ENCODE measurements around the gene ADPRHL1. TPM values are rescaled to one million over a fixed set of nuclear protein-coding genes. Genes with fewer than 3 reads are reported as not detected.
A peak's percentile ranks its signal among the peaks of the same experiment; 100 is the strongest.

The ADPRHL1 gene
- total RNA-seq, 1 donor from 2014 or later = 3.1 TPM

DNA sequence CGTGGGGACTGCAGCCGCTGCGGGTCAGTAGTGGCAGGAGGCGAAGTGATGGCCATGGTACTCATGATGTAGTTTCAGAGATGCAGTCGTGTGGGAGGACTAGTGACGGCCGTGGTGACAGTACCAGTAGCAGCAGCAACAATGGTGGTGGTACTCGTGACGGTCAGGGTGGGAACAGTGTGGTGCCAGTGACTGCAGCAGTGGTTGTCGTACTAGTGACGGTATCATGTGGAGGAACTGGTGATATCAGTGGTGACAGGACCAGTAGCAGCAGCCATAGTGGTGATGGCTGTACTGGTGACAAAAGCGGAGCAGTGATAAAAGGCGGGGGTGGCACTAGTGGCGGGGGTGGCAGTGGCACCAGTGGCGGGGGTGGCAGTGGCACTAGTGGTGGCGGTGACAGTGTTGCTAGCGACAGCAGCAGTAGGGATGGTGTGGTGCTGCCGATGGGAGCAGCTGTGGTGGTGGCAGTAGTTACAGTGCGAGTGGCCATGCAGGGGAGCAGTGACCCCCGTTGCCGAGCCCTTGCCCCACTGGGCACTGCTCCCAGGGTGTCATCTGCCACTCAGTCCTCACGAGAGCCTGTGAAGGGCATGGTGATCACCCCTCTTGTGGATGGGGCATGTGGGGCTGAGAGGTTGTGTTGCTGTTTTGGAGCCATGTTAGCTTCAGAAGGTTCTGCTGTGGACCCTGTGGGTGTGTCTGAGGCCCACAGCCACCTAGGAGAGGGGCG is 22.7 kb downstream of the ADPRHL1 start:
- no peak overlapping the region for H2AFZ ChIP-seq (ENCODE audit: low read depth, low read length)
- H3K36me3 Mint-ChIP-seq (ENCODE audit: low read depth, unreplicated experiment) = peaks cover 9% of the 10 kb centered on the region

DNA sequence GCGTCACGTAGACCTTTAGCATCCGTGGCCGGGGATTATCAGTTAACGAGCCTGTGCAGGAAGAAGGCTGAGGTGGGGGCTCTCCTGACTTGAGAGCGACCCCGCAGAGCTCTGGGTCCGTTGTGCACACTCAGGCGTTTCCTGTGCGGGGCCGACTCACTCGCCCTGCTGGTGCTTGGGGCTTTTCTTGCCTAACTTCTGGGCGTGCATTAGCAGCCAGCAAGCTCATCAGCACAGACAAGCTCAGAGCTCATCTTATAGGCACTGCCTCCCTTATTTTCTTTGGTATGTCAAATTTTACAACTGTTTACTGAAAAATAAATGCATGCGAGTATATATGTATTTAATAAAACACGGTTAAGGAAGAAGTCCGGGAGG is 23.7 kb downstream of the ADPRHL1 start:
- no peak for DNase-seq (ENCODE audit: low read depth)
- Histone ChIP-seq H3K9ac (ENCODE audit: low read length) (no peak overlapping the region), H2AFZ (ENCODE audit: low read depth, low read length) (no peak overlapping the region), H3K9me3 (ENCODE audit: insufficient read depth, low read depth, low read length) (no peaks in the 10 kb centered on the region), H3K36me3 (ENCODE audit: insufficient read depth, low read length) (no peaks in the 10 kb centered on the region), H3K79me2 (ENCODE audit: insufficient read depth, low read length) (no peaks in the 10 kb centered on the region), H3K4me1 (ENCODE audit: insufficient read depth, low read length) (no peaks in the 10 kb centered on the region), H4K20me1 (ENCODE audit: insufficient read depth, low read length) (no peaks in the 10 kb centered on the region), H3K27ac (ENCODE audit: low read depth, low read length) (no peak overlapping the region), H3K4me3 (ENCODE audit: insufficient read depth, low read depth, low read length) (no peak overlapping the region), H3K4me2 (ENCODE audit: low read length) (no peak overlapping the region), H3K27me3 (ENCODE audit: insufficient read depth, low read length) (no peaks in the 10 kb centered on the region)
- FAIRE-seq = no peak
- peaks cover 6% of the 10 kb centered on the region for H3K4me1 Mint-ChIP-seq (ENCODE audit: low read depth, unreplicated experiment)
- peaks cover 9% of the 10 kb centered on the region for H3K36me3 Mint-ChIP-seq (ENCODE audit: low read depth, unreplicated experiment)
- H3K27me3 Mint-ChIP-seq (ENCODE audit: low read depth, unreplicated experiment) = peaks cover 5% of the 10 kb centered on the region
- no peaks in the 10 kb centered on the region for H3K9me3 Mint-ChIP-seq (ENCODE audit: unreplicated experiment)
- H3K27ac Mint-ChIP-seq (ENCODE audit: unreplicated experiment) = peak overlapping the region; percentile 26
- H3K4me3 Mint-ChIP-seq (ENCODE audit: unreplicated experiment) = no peak overlapping the region
- TF ChIP-seq EZH2 (IDR thresholded peaks at IDR 0.05; ENCODE audit: insufficient read depth, low read length) = no peak

More for the DNA sequence above, 22.7 kb downstream of the ADPRHL1 start:
- Mint-ChIP-seq H3K4me1 (ENCODE audit: low read depth, unreplicated experiment) (peaks cover 6% of the 10 kb centered on the region), H3K4me3 (ENCODE audit: unreplicated experiment) (no peak overlapping the region), H3K9me3 (ENCODE audit: unreplicated experiment) (no peaks in the 10 kb centered on the region), H3K27me3 (ENCODE audit: low read depth, unreplicated experiment) (peaks cover 5% of the 10 kb centered on the region), H3K27ac (ENCODE audit: unreplicated experiment) (no peak overlapping the region)
- Histone ChIP-seq H3K9me3 (ENCODE audit: insufficient read depth, low read depth, low read length) (no peaks in the 10 kb centered on the region), H3K4me1 (ENCODE audit: insufficient read depth, low read length) (no peaks in the 10 kb centered on the region), H3K79me2 (ENCODE audit: insufficient read depth, low read length) (no peaks in the 10 kb centered on the region), H3K36me3 (ENCODE audit: insufficient read depth, low read length) (no peaks in the 10 kb centered on the region), H4K20me1 (ENCODE audit: insufficient read depth, low read length) (no peaks in the 10 kb centered on the region), H3K9ac (ENCODE audit: low read length) (no peak overlapping the region), H3K27ac (ENCODE audit: low read depth, low read length) (no peak overlapping the region), H3K4me3 (ENCODE audit: insufficient read depth, low read depth, low read length) (no peak overlapping the region), H3K4me2 (ENCODE audit: low read length) (no peak overlapping the region), H3K27me3 (ENCODE audit: insufficient read depth, low read length) (no peaks in the 10 kb centered on the region)
- DNase-seq (ENCODE audit: low read depth) (no peak), FAIRE-seq (no peak)
- TF ChIP-seq EZH2 (IDR thresholded peaks at IDR 0.05; ENCODE audit: insufficient read depth, low read length) = no peak
- TF ChIP-seq, protein P1, sequence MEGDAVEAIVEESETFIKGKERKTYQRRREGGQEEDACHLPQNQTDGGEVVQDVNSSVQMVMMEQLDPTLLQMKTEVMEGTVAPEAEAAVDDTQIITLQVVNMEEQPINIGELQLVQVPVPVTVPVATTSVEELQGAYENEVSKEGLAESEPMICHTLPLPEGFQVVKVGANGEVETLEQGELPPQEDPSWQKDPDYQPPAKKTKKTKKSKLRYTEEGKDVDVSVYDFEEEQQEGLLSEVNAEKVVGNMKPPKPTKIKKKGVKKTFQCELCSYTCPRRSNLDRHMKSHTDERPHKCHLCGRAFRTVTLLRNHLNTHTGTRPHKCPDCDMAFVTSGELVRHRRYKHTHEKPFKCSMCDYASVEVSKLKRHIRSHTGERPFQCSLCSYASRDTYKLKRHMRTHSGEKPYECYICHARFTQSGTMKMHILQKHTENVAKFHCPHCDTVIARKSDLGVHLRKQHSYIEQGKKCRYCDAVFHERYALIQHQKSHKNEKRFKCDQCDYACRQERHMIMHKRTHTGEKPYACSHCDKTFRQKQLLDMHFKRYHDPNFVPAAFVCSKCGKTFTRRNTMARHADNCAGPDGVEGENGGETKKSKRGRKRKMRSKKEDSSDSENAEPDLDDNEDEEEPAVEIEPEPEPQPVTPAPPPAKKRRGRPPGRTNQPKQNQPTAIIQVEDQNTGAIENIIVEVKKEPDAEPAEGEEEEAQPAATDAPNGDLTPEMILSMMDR (IDR thresholded peaks at IDR 0.05; ENCODE audit: insufficient read depth, low read depth, low read length) = no peak

DNA sequence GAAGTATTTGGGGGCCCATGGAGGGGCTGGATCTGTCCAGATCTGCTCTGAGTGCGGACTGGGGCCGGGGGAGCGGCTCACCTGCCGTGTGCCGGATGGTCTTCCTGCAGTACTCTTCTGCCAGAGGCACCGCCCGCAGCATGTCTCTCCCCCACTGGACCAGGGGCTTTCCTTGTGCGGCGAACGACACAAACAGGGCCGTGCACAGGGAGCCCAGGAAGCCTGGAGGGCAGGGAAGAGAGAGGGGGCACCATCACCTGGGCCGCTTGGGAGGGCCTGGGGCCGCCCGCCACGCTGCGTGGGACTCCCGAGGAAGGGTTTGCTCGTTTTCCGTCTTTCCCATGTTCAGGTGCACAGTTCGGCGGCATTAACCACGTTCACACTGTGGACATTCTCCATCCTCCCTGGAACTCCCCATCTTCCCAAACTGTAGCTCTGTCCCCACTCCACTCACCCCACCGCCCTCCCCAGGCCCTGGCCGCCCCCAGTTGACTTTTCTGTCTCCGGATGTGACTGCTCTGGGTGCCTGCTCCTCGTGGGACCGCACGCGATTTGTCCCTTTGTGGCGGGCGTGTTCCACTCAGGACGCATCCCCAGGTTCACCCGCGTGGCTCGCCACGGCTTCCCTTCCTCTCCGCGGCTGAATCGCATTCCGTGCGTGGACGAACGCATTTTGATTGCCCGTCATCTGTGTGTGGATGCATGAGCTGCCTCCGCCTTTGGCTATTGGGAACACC is 24.2 kb downstream of the ADPRHL1 start:
- Histone ChIP-seq H3K36me3 (ENCODE audit: insufficient read depth, low read length) (no peaks in the 10 kb centered on the region), H3K27me3 (ENCODE audit: insufficient read depth, low read length) (no peaks in the 10 kb centered on the region), H3K9ac (ENCODE audit: low read length) (no peak overlapping the region), H3K9me3 (ENCODE audit: insufficient read depth, low read depth, low read length) (no peaks in the 10 kb centered on the region), H2AFZ (ENCODE audit: low read depth, low read length) (no peak overlapping the region), H3K4me3 (ENCODE audit: insufficient read depth, low read depth, low read length) (no peak overlapping the region), H3K27ac (ENCODE audit: low read depth, low read length) (no peak overlapping the region), H3K4me2 (ENCODE audit: low read length) (no peak overlapping the region), H3K4me1 (ENCODE audit: insufficient read depth, low read length) (no peaks in the 10 kb centered on the region), H4K20me1 (ENCODE audit: insufficient read depth, low read length) (no peaks in the 10 kb centered on the region), H3K79me2 (ENCODE audit: insufficient read depth, low read length) (no peaks in the 10 kb centered on the region)
- H3K9me3 Mint-ChIP-seq (ENCODE audit: unreplicated experiment) = no peaks in the 10 kb centered on the region
- H3K27me3 Mint-ChIP-seq (ENCODE audit: low read depth, unreplicated experiment) = peaks cover 5% of the 10 kb centered on the region
- H3K4me1 Mint-ChIP-seq (ENCODE audit: low read depth, unreplicated experiment) = peaks cover 6% of the 10 kb centered on the region
- FAIRE-seq = no peak
- TF ChIP-seq EZH2 (IDR thresholded peaks at IDR 0.05; ENCODE audit: insufficient read depth, low read length) = no peak
- TF ChIP-seq, protein P1 (IDR thresholded peaks at IDR 0.05; ENCODE audit: insufficient read depth, low read depth, low read length) = no peak
- peak overlapping the region; percentile 26 for H3K27ac Mint-ChIP-seq (ENCODE audit: unreplicated experiment)
- no peak for DNase-seq (ENCODE audit: low read depth)
- H3K4me3 Mint-ChIP-seq (ENCODE audit: unreplicated experiment) = no peak overlapping the region
- peaks cover 9% of the 10 kb centered on the region for H3K36me3 Mint-ChIP-seq (ENCODE audit: low read depth, unreplicated experiment)
